ENCODE data around the gene GOLT1A. TPM values are rescaled to one million over a fixed set of nuclear protein-coding genes. Genes with fewer than 3 reads are reported as not detected.

Gene GOLT1A
- total RNA-seq, 1 experiment from 2014 or later: 0.49 TPM

DNA sequence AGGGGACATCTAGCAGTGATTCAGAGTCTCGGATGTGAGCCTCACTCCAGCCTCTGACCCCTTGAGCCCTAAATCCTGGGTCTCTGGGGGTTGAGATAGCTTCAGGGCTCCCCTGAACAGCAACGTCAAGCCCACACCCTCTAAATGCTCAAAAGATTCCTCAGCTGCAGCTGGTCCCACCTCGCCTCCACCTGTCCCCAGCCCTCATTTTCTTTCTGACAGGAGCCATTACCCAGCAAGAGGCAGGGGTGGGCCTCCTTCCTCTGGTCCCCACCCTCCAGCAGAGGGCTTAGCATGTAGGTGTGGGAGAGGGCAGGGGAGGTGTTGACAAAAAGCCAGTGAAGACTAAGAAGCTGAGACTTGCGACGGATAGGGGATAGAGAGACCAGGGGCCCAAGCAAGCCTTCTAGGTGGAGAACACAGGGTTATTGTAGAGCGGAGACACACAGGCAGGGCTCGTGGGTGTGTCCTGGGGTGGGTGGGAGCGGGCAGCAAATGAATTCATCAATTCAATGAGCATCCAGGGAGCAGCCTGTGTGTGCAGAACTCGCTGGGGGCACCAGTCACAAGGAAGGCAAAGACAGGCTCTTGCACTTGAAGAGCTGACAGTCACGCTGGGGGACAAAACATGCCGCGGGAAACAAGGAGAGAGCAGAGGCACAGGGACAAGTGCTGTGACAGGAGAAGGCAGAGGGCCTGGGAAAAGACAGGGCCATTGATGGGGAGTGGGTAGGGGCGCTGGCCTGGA, 48.9 kb upstream of the GOLT1A start:
- Histone ChIP-seq H3K36me3 (ENCODE audit: control insufficient read depth, insufficient read depth, low read length) (no peaks in the 10 kb centered on the region), H3K27me3 (ENCODE audit: control insufficient read depth, insufficient read depth, low read length) (no peaks in the 10 kb centered on the region), H3K9me3 (ENCODE audit: control insufficient read depth, insufficient read depth, low read depth, low read length) (no peaks in the 10 kb centered on the region), H3K4me1 (ENCODE audit: control insufficient read depth, insufficient read depth, low read length) (no peaks in the 10 kb centered on the region), H3K27ac (ENCODE audit: low read length) (no peak overlapping the region), H3K4me3 (ENCODE audit: low read depth in 2 of 2, low read length in 2 of 2) (no peak overlapping the region)
- POLR2A ChIA-PET: interaction anchor here (0.5 kb wide), 1 partner anchor 219 kb away, joined by 3 read pairs; no protein-coding TSS in a partner anchor
- DNase-seq (ENCODE audit: low read depth, low spot score) (no peak), ATAC-seq (no peak)
- in situ Hi-C loops (cut with HindIII; ENCODE audit: low pct_unique_long_range_greater_than_20kb, low sequenced_read_pairs): no loop called here
- CTCF ChIA-PET: no interaction called here
- intact Hi-C loops (cut with micrococcal nuclease; ENCODE audit: unreplicated experiment): no loop called here
- BruUV-seq (replicated peaks): no TSS peak
- TF ChIP-seq TCF7L2 (IDR thresholded peaks at IDR 0.05; ENCODE audit: low read depth, low read length): no peak
- no peak for TF ChIP-seq REST (IDR thresholded peaks at IDR 0.05; ENCODE audit: insufficient read depth in 1 of 2, low read depth in 2 of 2, low read length in 1 of 2)

GRCh38 chr1:204261746-204262505, 48.1 kb upstream of the GOLT1A start:
- Histone ChIP-seq H3K27ac (ENCODE audit: low read length) (no peak overlapping the region), H3K4me1 (ENCODE audit: control insufficient read depth, insufficient read depth, low read length) (no peaks in the 10 kb centered on the region), H3K9me3 (ENCODE audit: control insufficient read depth, insufficient read depth, low read depth, low read length) (no peaks in the 10 kb centered on the region), H3K27me3 (ENCODE audit: control insufficient read depth, insufficient read depth, low read length) (no peaks in the 10 kb centered on the region), H3K4me3 (ENCODE audit: low read depth in 2 of 2, low read length in 2 of 2) (no peak overlapping the region), H3K36me3 (ENCODE audit: control insufficient read depth, insufficient read depth, low read length) (no peaks in the 10 kb centered on the region)
- in situ Hi-C loops (cut with HindIII; ENCODE audit: low pct_unique_long_range_greater_than_20kb, low sequenced_read_pairs) (no loop called here), intact Hi-C loops (cut with micrococcal nuclease; ENCODE audit: unreplicated experiment) (no loop called here)
- TF ChIP-seq POLR2AphosphoS5 (IDR thresholded peaks at IDR 0.05; ENCODE audit: low read depth, low read length) (no peak), REST (IDR thresholded peaks at IDR 0.05; ENCODE audit: insufficient read depth in 1 of 2, low read depth in 2 of 2, low read length in 1 of 2) (no peak), TCF7L2 (IDR thresholded peaks at IDR 0.05; ENCODE audit: low read depth, low read length) (no peak), SIN3A (IDR thresholded peaks at IDR 0.05; ENCODE audit: borderline replicate concordance, insufficient read depth, low read depth, low read length) (no peak)
- TF ChIP-seq, protein P1, sequence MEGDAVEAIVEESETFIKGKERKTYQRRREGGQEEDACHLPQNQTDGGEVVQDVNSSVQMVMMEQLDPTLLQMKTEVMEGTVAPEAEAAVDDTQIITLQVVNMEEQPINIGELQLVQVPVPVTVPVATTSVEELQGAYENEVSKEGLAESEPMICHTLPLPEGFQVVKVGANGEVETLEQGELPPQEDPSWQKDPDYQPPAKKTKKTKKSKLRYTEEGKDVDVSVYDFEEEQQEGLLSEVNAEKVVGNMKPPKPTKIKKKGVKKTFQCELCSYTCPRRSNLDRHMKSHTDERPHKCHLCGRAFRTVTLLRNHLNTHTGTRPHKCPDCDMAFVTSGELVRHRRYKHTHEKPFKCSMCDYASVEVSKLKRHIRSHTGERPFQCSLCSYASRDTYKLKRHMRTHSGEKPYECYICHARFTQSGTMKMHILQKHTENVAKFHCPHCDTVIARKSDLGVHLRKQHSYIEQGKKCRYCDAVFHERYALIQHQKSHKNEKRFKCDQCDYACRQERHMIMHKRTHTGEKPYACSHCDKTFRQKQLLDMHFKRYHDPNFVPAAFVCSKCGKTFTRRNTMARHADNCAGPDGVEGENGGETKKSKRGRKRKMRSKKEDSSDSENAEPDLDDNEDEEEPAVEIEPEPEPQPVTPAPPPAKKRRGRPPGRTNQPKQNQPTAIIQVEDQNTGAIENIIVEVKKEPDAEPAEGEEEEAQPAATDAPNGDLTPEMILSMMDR (IDR thresholded peaks at IDR 0.05): no peak
- DNase-seq (ENCODE audit: low read depth, low spot score) (no peak), ATAC-seq (no peak)
- POLR2A ChIA-PET: interaction anchor here (0.5 kb wide), 1 partner anchor 218 kb away, joined by 3 read pairs; no protein-coding TSS in a partner anchor
- CTCF ChIA-PET: no interaction called here
- BruUV-seq (replicated peaks): no TSS peak
